Muscle layer of duodenum (tissue), 2 donors: ENCODE data around the gene ARV1.
"Not testable (repeated sequence)": the region's sequence is repeated elsewhere in the genome, so short reads cannot be mapped to it uniquely, and the experiment has no call there.

Experiments used
- H3K27ac ChIP-seq: one replicate; pipeline ENCODE4 v1.7.0; 2013; ENCODE audit warnings: mild to moderate bottlenecking, low read length
- H3K27me3 ChIP-seq: one replicate; pipeline ENCODE4 v1.7.0; 2013; ENCODE audit warnings: low read depth, mild to moderate bottlenecking, control low read depth, low read length
- H3K36me3 ChIP-seq, 2 donors: one replicate each; pipeline ENCODE4 v1.7.0; 2013; ENCODE audit warnings: low read length in 2 of 2, control low read depth in 1 of 2, mild to moderate bottlenecking in 1 of 2; ENCODE audit not compliant: insufficient read depth in 2 of 2, control insufficient read depth in 1 of 2
- H3K4me1 ChIP-seq, 2 donors: one replicate each; pipeline ENCODE4 v1.7.0; 2013; ENCODE audit warnings: low read length in 2 of 2, mild to moderate bottlenecking in 2 of 2, control low read depth in 1 of 2, moderate library complexity in 1 of 2; ENCODE audit not compliant: insufficient read depth in 2 of 2, control insufficient read depth in 1 of 2
- H3K4me3 ChIP-seq, 2 donors: one replicate each; pipeline ENCODE4 v1.7.0; 2013; ENCODE audit warnings: low read length in 2 of 2, low read depth in 1 of 2, mild to moderate bottlenecking in 1 of 2
- H3K9me3 ChIP-seq, 2 donors: one replicate each; pipeline ENCODE4 v1.7.0; 2013; ENCODE audit warnings: low read length in 2 of 2, control low read depth in 1 of 2, mild to moderate bottlenecking in 1 of 2; ENCODE audit not compliant: control insufficient read depth in 1 of 2
- donor health status: healthy.

Gene ARV1

GRCh38 chr1:231045921-231046729, 67.2 kb downstream of the ARV1 start:
- not testable (repeated sequence) for H3K4me1 ChIP-seq, H3K27me3 ChIP-seq, H3K36me3 ChIP-seq, H3K9me3 ChIP-seq, H3K4me3 ChIP-seq, H3K27ac ChIP-seq

DNA sequence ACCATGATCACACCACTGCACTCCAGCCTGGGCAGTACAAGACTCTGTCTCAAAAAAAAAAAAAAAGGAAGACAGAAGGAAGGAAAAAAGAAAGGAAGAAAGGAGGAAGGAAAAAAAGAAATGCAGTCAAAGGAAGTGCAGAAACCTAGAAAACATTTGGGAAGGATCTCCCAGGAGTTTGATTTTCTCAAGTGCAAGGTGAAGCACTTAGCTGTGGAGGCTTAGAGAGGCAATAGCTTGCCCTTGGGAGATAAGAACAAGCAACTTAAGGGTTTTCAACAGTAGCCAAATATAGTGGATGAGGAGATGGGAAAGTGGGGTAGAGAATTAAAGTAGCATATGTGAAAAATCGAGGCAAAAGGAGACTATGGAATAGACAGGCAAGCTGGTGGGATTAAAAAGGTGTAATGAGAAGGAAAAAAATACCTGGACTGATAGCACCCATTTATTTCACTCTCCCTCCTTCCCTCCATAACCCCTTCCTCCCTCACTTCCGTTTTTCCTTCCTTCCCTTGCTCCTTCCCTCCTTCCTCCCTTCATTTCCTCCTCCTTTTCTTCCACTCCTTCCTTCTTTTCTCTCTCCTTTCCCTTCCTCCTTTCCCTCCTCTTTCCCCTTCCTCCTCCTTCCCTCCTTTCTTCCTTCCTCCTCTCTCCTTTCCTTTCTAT, 68.0 kb downstream of the ARV1 start:
- Histone ChIP-seq H3K4me3 (no peak overlapping the region), H3K27ac (no peak overlapping the region), H3K27me3 (no peaks in the 10 kb centered on the region), H3K9me3 (peaks cover 6 to 7% of the 10 kb centered on the region in 2 donors), H3K4me1 (no peaks in the 10 kb centered on the region), H3K36me3 (no peaks in the 10 kb centered on the region)

GRCh38 chr1:231047529-231047928, 68.6 kb downstream of the ARV1 start:
- not testable (repeated sequence) for H3K27ac ChIP-seq, H3K9me3 ChIP-seq, H3K36me3 ChIP-seq, H3K27me3 ChIP-seq, H3K4me1 ChIP-seq, H3K4me3 ChIP-seq

GRCh38 chr1:231048419-231048818, 69.5 kb downstream of the ARV1 start:
- not testable (repeated sequence) for H3K36me3 ChIP-seq, H3K27ac ChIP-seq, H3K4me3 ChIP-seq, H3K27me3 ChIP-seq, H3K9me3 ChIP-seq, H3K4me1 ChIP-seq

GRCh38 chr1:231049121-231049979, 70.5 kb downstream of the ARV1 start:
- peaks cover 5 to 7% of the 10 kb centered on the region in 2 donors for H3K9me3 ChIP-seq
- no peaks in the 10 kb centered on the region for H3K36me3 ChIP-seq
- H3K27me3 ChIP-seq = no peaks in the 10 kb centered on the region
- H3K4me3 ChIP-seq = no peak overlapping the region
- H3K4me1 ChIP-seq = peaks cover 0 to 5% of the 10 kb centered on the region in 2 donors
- no peak overlapping the region for H3K27ac ChIP-seq
